AG09319 (cell line): Measurements from ENCODE around the gene TEPSIN.

Experiments used
- DNase-seq: peaks from one replicate; pipeline ENCODE4 v3.0.0-alpha.2; 2010; ENCODE audit warnings: low read depth; ENCODE audit errors: extremely low read depth
- TF ChIP-seq, protein P1 (sequence below): IDR thresholded peaks from 2 replicates; pipeline ENCODE4 v1.5.1; 2011; ENCODE audit warnings: low read depth, mild to moderate bottlenecking, inconsistent platforms, low read length, moderate library complexity

Gene TEPSIN

DNA sequence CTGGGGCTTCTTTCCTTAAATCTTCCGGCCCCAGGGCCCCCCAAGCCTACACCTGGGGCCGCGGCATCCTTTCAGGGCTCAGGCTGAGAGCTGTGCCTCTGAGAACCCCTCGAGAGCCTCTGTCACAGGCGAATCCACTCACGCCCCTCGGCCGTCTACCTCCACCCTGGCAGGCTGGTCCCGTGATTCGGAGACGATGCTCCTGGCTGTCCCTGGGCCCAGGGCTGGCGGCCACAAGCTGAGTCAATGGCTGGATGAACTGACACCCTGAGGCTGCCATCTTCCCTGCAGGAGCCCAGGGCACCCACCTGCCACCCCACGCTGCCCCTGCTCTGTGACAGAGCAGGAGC is 4.4 kb downstream of the TEPSIN start:
- DNase-seq, result no peak
- TF ChIP-seq, protein P1, sequence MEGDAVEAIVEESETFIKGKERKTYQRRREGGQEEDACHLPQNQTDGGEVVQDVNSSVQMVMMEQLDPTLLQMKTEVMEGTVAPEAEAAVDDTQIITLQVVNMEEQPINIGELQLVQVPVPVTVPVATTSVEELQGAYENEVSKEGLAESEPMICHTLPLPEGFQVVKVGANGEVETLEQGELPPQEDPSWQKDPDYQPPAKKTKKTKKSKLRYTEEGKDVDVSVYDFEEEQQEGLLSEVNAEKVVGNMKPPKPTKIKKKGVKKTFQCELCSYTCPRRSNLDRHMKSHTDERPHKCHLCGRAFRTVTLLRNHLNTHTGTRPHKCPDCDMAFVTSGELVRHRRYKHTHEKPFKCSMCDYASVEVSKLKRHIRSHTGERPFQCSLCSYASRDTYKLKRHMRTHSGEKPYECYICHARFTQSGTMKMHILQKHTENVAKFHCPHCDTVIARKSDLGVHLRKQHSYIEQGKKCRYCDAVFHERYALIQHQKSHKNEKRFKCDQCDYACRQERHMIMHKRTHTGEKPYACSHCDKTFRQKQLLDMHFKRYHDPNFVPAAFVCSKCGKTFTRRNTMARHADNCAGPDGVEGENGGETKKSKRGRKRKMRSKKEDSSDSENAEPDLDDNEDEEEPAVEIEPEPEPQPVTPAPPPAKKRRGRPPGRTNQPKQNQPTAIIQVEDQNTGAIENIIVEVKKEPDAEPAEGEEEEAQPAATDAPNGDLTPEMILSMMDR, result no peak

DNA sequence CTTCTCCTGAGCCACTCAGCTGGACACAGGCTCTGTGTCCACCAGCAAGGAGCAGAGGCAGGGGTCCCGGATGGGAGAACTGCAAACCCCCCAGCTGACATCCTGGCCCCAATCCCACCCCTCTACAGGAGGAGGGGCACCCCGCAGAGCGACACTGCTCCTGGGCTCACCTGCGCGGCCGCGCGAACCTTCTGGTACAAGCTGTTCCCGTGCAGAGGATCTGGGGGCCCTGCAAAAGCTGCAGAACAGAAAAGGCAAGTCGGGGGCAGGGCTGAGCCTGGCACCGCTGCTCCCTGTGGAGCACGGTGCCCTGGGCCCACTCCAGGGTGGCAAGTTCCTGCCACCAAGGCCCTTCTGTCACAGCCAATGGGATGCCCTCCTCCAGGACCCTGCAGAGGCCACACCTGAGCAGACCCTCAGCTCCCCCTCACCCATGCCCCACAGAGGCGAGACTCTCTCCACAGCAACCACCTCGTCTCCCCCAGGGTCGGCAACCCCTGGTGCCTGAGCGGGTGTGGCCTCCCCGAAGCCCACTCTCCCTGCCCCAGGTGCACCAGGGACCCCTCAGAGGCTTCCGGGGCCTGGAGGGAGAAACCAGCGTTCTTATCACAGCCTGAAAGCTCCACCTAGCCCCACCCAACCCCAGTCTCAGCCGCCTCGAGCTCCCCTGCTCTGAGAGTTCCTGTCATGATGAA is 4.9 kb downstream of the TEPSIN start:
- TF ChIP-seq, protein P1, result no peak
- no peak for DNase-seq

DNA sequence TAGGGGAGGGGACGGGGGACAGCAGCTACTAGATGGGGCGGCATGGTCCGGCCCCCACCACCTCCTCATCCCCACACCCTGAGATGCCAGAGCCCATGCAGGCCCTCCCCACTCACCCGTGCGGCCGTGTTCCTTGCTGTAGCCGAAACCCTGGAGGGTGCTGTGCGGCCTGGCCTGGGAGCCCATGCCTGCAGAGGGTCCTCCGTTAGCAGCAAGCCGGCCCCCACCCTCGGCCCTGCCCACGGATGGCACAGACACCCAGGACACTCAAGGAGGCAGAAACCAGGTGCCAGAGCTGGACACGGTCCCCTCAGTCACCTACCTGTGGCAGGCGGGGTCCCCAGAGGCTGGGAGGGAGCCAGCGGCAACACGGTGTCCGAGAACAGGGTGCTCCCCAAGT is 5.5 kb downstream of the TEPSIN start:
- no peak for DNase-seq
- TF ChIP-seq, protein P1, result no peak

DNA sequence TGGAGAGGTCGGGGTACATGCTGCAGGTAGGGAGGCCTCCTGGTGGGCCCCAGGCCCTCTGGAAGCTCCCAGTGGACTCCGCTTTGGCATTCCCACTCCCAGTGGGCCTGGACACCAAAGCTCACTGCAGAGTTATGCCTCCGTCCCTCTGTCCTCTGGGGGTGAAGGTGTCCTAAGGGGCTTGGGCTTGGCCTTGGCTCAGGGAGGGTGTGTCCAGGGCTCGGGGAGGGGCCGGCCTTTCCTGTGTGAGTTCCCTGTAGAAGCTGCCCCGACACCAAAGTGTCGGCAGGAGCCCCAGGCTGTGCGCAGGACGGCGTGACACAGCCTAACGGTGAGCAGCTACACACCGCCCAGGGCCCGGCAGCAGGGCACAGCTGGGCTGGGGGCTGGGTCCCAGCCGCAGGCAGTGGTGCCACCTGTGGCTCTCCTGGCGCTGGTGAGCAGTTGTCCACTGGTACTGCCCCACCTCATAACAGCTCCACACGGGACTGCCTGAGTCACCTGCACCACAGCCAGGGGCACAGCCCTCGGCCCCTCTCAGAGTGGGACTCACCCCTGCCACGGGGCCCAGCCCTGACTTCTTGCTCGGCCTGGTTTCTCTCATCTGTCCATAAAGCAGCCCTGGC is 6.1 kb downstream of the TEPSIN start:
- TF ChIP-seq, protein P1, result no peak
- no peak for DNase-seq

DNA sequence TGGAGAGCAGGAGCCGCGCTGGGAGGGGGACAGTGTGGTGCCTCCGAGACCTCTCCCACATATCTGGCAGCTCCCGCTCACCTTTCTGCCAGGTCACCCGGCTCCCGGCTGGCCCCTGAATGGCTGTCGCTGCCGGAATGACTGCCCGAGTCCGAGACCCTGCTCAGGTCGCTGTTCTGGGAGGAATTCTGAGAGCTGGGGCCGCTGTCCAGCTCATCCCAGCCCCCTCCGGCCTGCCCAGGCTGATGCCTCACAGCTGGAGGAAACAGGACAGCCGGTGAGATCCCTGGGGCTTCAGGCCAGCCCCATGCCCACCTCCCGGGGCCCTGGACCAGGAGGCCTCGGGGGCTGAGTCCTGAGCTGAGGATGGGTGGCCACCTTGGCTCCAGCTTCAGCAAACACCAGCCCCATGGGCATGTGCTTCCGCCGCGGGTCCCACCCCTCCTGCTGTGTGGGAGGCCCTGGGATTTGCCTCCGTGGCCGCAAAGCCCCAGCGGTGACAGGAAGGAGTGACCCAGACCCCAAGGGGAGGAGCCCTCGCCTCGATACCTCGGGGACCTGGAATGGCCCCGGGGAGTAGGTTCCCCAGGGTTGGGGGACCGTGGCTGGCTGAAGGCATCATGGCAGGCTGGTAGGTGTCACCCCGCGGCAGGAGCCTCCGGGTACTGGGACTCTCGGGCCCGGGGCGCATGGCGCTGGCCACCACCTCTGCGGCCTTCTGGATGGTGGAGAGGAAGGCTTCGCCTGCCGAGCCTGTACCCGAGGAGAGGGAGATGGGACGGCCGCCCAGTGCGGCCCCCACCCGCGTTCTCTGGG is 6.9 kb downstream of the TEPSIN start:
- DNase-seq, result no peak

DNA sequence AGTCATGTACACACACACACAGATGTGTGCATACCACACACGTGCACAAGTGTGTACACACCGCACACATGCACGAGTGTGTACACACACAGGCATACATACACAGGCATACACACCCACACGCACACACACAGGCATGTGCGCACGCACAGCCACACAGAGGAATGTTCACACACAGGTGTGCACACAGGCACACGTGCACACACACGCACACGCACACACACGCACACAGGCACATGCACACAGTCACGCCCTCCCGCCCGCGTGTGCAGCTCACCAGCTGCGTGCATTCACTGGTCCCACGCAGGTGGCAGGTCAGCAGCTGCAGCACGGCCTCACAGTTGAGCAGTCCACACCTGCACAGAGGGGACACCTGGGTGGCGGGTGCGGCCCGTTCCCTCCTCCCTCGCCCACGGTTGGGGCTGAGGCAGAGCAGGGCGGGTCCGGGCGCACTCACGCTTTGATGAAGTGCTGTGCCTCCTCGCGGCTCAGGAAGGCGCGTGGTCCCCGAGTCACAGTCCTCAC is 7.7 kb downstream of the TEPSIN start:
- TF ChIP-seq, protein P1, result no peak
- no peak for DNase-seq

More for the DNA sequence above, 6.9 kb downstream of the TEPSIN start:
- TF ChIP-seq, protein P1, result no peak
